ENCODE data around the gene CUBN.

CUBN gene

GRCh38 chr10:17101257-17101909, 28.2 kb downstream of the CUBN start:
- no peak overlapping the region for H3K4me3 ChIP-seq (ENCODE audit: low read length)
- H3K4me1 ChIP-seq (ENCODE audit: control insufficient read depth, insufficient read depth, low read length) = peaks cover 2% of the 10 kb centered on the region
- no peaks in the 10 kb centered on the region for H3K9me3 ChIP-seq (replicated peaks; ENCODE audit: low read length)
- H3K9ac ChIP-seq (ENCODE audit: low read depth, low read length) = no peak overlapping the region
- H3K27me3 ChIP-seq (ENCODE audit: control insufficient read depth, insufficient read depth, low read length) = no peaks in the 10 kb centered on the region
- no peak overlapping the region for H3K4me2 ChIP-seq (ENCODE audit: low read length)
- H3K36me3 ChIP-seq (ENCODE audit: insufficient read depth, low read length) = no peaks in the 10 kb centered on the region

DNA sequence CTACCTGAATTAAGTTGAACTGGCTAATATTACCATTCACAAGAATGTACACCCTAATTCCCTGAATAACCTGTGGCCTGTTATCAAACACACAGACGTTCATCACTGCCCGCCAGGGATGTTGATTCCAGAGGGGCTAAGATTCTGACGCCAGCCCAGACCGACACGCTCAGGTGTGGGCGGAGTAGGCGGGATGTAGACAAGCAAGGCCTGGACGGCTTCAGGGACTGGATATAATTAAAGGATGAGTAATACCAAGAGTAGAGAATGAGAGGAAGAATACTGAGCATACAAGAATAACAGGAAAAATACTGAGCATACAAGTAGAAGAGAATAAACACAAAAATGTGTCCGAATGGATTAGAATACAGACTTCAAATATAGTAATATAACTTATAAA, 29.0 kb downstream of the CUBN start:
- Histone ChIP-seq H3K9ac (ENCODE audit: low read depth, low read length) (no peak overlapping the region), H3K9me3 (replicated peaks; ENCODE audit: low read length) (no peaks in the 10 kb centered on the region), H3K36me3 (ENCODE audit: insufficient read depth, low read length) (no peaks in the 10 kb centered on the region), H3K4me2 (ENCODE audit: low read length) (no peak overlapping the region), H3K27me3 (ENCODE audit: control insufficient read depth, insufficient read depth, low read length) (no peaks in the 10 kb centered on the region), H3K4me3 (ENCODE audit: low read length) (no peak overlapping the region), H3K4me1 (ENCODE audit: control insufficient read depth, insufficient read depth, low read length) (peaks cover 2% of the 10 kb centered on the region)

GRCh38 chr10:17098012-17098411, 31.6 kb downstream of the CUBN start:
- no peak overlapping the region for H3K9ac ChIP-seq (ENCODE audit: low read depth, low read length)
- H3K9me3 ChIP-seq (replicated peaks; ENCODE audit: low read length) = peaks cover 3% of the 10 kb centered on the region
- no peaks in the 10 kb centered on the region for H3K27me3 ChIP-seq (ENCODE audit: control insufficient read depth, insufficient read depth, low read length)
- H3K36me3 ChIP-seq (ENCODE audit: insufficient read depth, low read length) = no peaks in the 10 kb centered on the region
- no peak overlapping the region for H3K4me2 ChIP-seq (ENCODE audit: low read length)
- H3K4me1 ChIP-seq (ENCODE audit: control insufficient read depth, insufficient read depth, low read length) = peaks cover 2% of the 10 kb centered on the region
- no peak overlapping the region for H3K4me3 ChIP-seq (ENCODE audit: low read length)

GRCh38 chr10:17094844-17095243, 34.8 kb downstream of the CUBN start:
- Histone ChIP-seq H3K4me2 (ENCODE audit: low read length) (no peak overlapping the region), H3K9ac (ENCODE audit: low read depth, low read length) (no peak overlapping the region), H3K36me3 (ENCODE audit: insufficient read depth, low read length) (no peaks in the 10 kb centered on the region)

DNA sequence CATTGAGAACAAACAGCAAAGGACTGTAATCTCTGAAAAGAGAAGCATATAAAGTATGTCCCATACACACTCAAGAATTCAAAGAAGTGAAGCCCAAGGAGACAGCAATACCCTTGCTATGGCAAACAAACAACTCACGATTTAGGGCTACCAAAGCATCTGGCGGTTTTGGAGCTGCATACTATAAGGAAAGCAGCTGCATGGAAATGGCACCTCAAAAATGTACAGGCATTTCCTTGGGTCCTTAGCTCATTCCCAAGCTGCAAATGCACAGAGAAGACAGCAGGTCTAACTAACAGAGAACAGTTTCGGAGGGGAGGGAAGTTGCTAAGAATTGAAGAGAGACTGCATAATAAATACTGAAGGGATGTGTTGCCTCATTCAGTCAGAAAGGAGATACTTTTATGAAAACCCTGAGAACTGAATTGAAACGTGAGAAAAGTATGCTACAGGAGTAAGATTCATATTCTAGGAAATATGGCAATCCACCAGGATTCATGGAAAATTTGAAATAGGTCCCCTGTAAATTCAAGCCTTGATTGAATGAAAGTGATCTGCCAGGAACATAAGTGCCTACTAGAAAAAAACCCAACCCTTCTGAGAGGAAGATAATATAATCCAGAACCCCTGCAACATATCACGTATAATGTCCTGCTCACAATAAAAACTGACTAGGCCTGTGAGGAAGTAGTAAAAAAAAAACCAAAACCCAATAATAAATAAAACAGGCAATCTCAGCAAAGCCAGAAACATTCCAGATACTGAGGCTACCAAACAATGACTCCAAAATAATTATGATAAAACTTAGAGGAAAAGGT, 36.4 kb downstream of the CUBN start:
- Histone ChIP-seq H3K4me1 (ENCODE audit: control insufficient read depth, insufficient read depth, low read length) (peaks cover 13% of the 10 kb centered on the region), H3K36me3 (ENCODE audit: insufficient read depth, low read length) (no peaks in the 10 kb centered on the region), H3K4me2 (ENCODE audit: low read length) (no peak overlapping the region), H3K4me3 (ENCODE audit: low read length) (no peak overlapping the region), H3K9ac (ENCODE audit: low read depth, low read length) (no peak overlapping the region), H3K27me3 (ENCODE audit: control insufficient read depth, insufficient read depth, low read length) (no peaks in the 10 kb centered on the region), H3K9me3 (replicated peaks; ENCODE audit: low read length) (peaks cover 3% of the 10 kb centered on the region)

More at GRCh38 chr10:17094844-17095243, 34.8 kb downstream of the CUBN start:
- no peak overlapping the region for H3K4me3 ChIP-seq (ENCODE audit: low read length)
- no peaks in the 10 kb centered on the region for H3K27me3 ChIP-seq (ENCODE audit: control insufficient read depth, insufficient read depth, low read length)
- no peaks in the 10 kb centered on the region for H3K4me1 ChIP-seq (ENCODE audit: control insufficient read depth, insufficient read depth, low read length)
- H3K9me3 ChIP-seq (replicated peaks; ENCODE audit: low read length) = peaks cover 3% of the 10 kb centered on the region

GRCh38 chr10:17092216-17092944, 37.2 kb downstream of the CUBN start:
- H3K4me3 ChIP-seq (ENCODE audit: low read length) = no peak overlapping the region
- no peak overlapping the region for H3K4me2 ChIP-seq (ENCODE audit: low read length)
- H3K27me3 ChIP-seq (ENCODE audit: control insufficient read depth, insufficient read depth, low read length) = no peaks in the 10 kb centered on the region
- peaks cover 20% of the 10 kb centered on the region for H3K4me1 ChIP-seq (ENCODE audit: control insufficient read depth, insufficient read depth, low read length)
- no peaks in the 10 kb centered on the region for H3K36me3 ChIP-seq (ENCODE audit: insufficient read depth, low read length)
- H3K9ac ChIP-seq (ENCODE audit: low read depth, low read length) = no peak overlapping the region
- peaks cover 3% of the 10 kb centered on the region for H3K9me3 ChIP-seq (replicated peaks; ENCODE audit: low read length)

GRCh38 chr10:17088118-17088806, 41.3 kb downstream of the CUBN start:
- Histone ChIP-seq H3K27me3 (ENCODE audit: control insufficient read depth, insufficient read depth, low read length) (no peaks in the 10 kb centered on the region), H3K36me3 (ENCODE audit: insufficient read depth, low read length) (no peaks in the 10 kb centered on the region), H3K9me3 (replicated peaks; ENCODE audit: low read length) (no peaks in the 10 kb centered on the region), H3K9ac (ENCODE audit: low read depth, low read length) (no peak overlapping the region), H3K4me1 (ENCODE audit: control insufficient read depth, insufficient read depth, low read length) (peaks cover 31% of the 10 kb centered on the region), H3K4me2 (ENCODE audit: low read length) (peak overlapping the region; percentile 1), H3K4me3 (ENCODE audit: low read length) (no peak overlapping the region)

GRCh38 chr10:17086865-17087367, 42.7 kb downstream of the CUBN start:
- H3K4me1 ChIP-seq (ENCODE audit: control insufficient read depth, insufficient read depth, low read length) = peaks cover 31% of the 10 kb centered on the region
- no peaks in the 10 kb centered on the region for H3K36me3 ChIP-seq (ENCODE audit: insufficient read depth, low read length)
- H3K4me3 ChIP-seq (ENCODE audit: low read length) = no peak overlapping the region
- H3K9ac ChIP-seq (ENCODE audit: low read depth, low read length) = no peak overlapping the region
- H3K27me3 ChIP-seq (ENCODE audit: control insufficient read depth, insufficient read depth, low read length) = no peaks in the 10 kb centered on the region
- H3K4me2 ChIP-seq (ENCODE audit: low read length) = no peak overlapping the region
- H3K9me3 ChIP-seq (replicated peaks; ENCODE audit: low read length) = no peaks in the 10 kb centered on the region

- Histone ChIP-seq H3K9me3 (replicated peaks; ENCODE audit: low read length) (no peaks in the 10 kb centered on the region), H3K36me3 (ENCODE audit: insufficient read depth, low read length) (no peaks in the 10 kb centered on the region), H3K9ac (ENCODE audit: low read depth, low read length) (no peak overlapping the region), H3K27me3 (ENCODE audit: control insufficient read depth, insufficient read depth, low read length) (no peaks in the 10 kb centered on the region), H3K4me1 (ENCODE audit: control insufficient read depth, insufficient read depth, low read length) (peaks cover 31% of the 10 kb centered on the region), H3K4me2 (ENCODE audit: low read length) (peak overlapping the region; percentile 28), H3K4me3 (ENCODE audit: low read length) (no peak overlapping the region)
These were observed 44.4 kb downstream of the CUBN start for GRCh38 chr10:17085011-17085725.

GRCh38 chr10:17084258-17084657, 45.4 kb downstream of the CUBN start:
- peaks cover 29% of the 10 kb centered on the region for H3K4me1 ChIP-seq (ENCODE audit: control insufficient read depth, insufficient read depth, low read length)
- no peak overlapping the region for H3K4me3 ChIP-seq (ENCODE audit: low read length)
- no peak overlapping the region for H3K9ac ChIP-seq (ENCODE audit: low read depth, low read length)
- H3K27me3 ChIP-seq (ENCODE audit: control insufficient read depth, insufficient read depth, low read length) = no peaks in the 10 kb centered on the region
- no peaks in the 10 kb centered on the region for H3K36me3 ChIP-seq (ENCODE audit: insufficient read depth, low read length)
- H3K4me2 ChIP-seq (ENCODE audit: low read length) = no peak overlapping the region
- no peaks in the 10 kb centered on the region for H3K9me3 ChIP-seq (replicated peaks; ENCODE audit: low read length)
